ENCODE measurements around the gene SSH2.

The SSH2 gene

GRCh38 chr17:29622337-29623282 is 307.4 kb downstream of the SSH2 start, which contains the start of gene CORO6:
TSS of gene CORO6 (minus strand) at chr17:29622912. CDS start at chr17:29621421, 1,491 bp downstream.
- H3K27me3 ChIP-seq (ENCODE audit: control insufficient read depth, insufficient read depth, low read length), result peaks cover 31% of the 10 kb centered on the region
- no peaks in the 10 kb centered on the region for H3K9me3 ChIP-seq (ENCODE audit: control insufficient read depth, insufficient read depth, low read length)
- H3K4me1 ChIP-seq (ENCODE audit: control insufficient read depth, insufficient read depth, low read length), result peaks cover 20% of the 10 kb centered on the region
- H3K36me3 ChIP-seq (ENCODE audit: control insufficient read depth, insufficient read depth, low read length), result no peaks in the 10 kb centered on the region
- H3K4me3 ChIP-seq (ENCODE audit: low read depth, low read length), result peak within 1 kb of the TSS; percentile 79
- peak within 1 kb of the TSS; percentile 65 for H3K9ac ChIP-seq (ENCODE audit: low read depth, low read length)

GRCh38 chr17:29621751-29622194 is 308.3 kb downstream of the SSH2 start:
- Histone ChIP-seq H3K4me3 (ENCODE audit: low read depth, low read length) (peak overlapping the region; percentile 79), H3K9me3 (ENCODE audit: control insufficient read depth, insufficient read depth, low read length) (no peaks in the 10 kb centered on the region), H3K27me3 (ENCODE audit: control insufficient read depth, insufficient read depth, low read length) (peaks cover 39% of the 10 kb centered on the region), H3K4me1 (ENCODE audit: control insufficient read depth, insufficient read depth, low read length) (peaks cover 20% of the 10 kb centered on the region), H3K9ac (ENCODE audit: low read depth, low read length) (no peak overlapping the region), H3K36me3 (ENCODE audit: control insufficient read depth, insufficient read depth, low read length) (no peaks in the 10 kb centered on the region)

- H3K36me3 ChIP-seq (ENCODE audit: control insufficient read depth, insufficient read depth, low read length), result no peaks in the 10 kb centered on the region
- peaks cover 48% of the 10 kb centered on the region for H3K27me3 ChIP-seq (ENCODE audit: control insufficient read depth, insufficient read depth, low read length)
- peak overlapping the region; percentile 11 for H3K4me3 ChIP-seq (ENCODE audit: low read depth, low read length)
- no peak overlapping the region for H3K9ac ChIP-seq (ENCODE audit: low read depth, low read length)
- no peaks in the 10 kb centered on the region for H3K9me3 ChIP-seq (ENCODE audit: control insufficient read depth, insufficient read depth, low read length)
- H3K4me1 ChIP-seq (ENCODE audit: control insufficient read depth, insufficient read depth, low read length), result peaks cover 20% of the 10 kb centered on the region
Measured at GRCh38 chr17:29620779-29621500, 309.1 kb downstream of the SSH2 start.

- peaks cover 51% of the 10 kb centered on the region for H3K27me3 ChIP-seq (ENCODE audit: control insufficient read depth, insufficient read depth, low read length)
- H3K4me1 ChIP-seq (ENCODE audit: control insufficient read depth, insufficient read depth, low read length), result peaks cover 20% of the 10 kb centered on the region
- H3K9ac ChIP-seq (ENCODE audit: low read depth, low read length), result no peak overlapping the region
- no peaks in the 10 kb centered on the region for H3K9me3 ChIP-seq (ENCODE audit: control insufficient read depth, insufficient read depth, low read length)
- no peak overlapping the region for H3K4me3 ChIP-seq (ENCODE audit: low read depth, low read length)
- H3K36me3 ChIP-seq (ENCODE audit: control insufficient read depth, insufficient read depth, low read length), result no peaks in the 10 kb centered on the region
Measured at GRCh38 chr17:29620271-29620670, 309.8 kb downstream of the SSH2 start.

GRCh38 chr17:29619251-29619650 is 310.8 kb downstream of the SSH2 start:
- Histone ChIP-seq H3K4me1 (ENCODE audit: control insufficient read depth, insufficient read depth, low read length) (peaks cover 24% of the 10 kb centered on the region), H3K4me3 (ENCODE audit: low read depth, low read length) (peak overlapping the region; percentile 11), H3K27me3 (ENCODE audit: control insufficient read depth, insufficient read depth, low read length) (peaks cover 59% of the 10 kb centered on the region), H3K9ac (ENCODE audit: low read depth, low read length) (no peak overlapping the region), H3K9me3 (ENCODE audit: control insufficient read depth, insufficient read depth, low read length) (no peaks in the 10 kb centered on the region), H3K36me3 (ENCODE audit: control insufficient read depth, insufficient read depth, low read length) (no peaks in the 10 kb centered on the region)

GRCh38 chr17:29618272-29619065 is 311.6 kb downstream of the SSH2 start:
- Histone ChIP-seq H3K9ac (ENCODE audit: low read depth, low read length) (no peak overlapping the region), H3K4me3 (ENCODE audit: low read depth, low read length) (peak overlapping the region; percentile 58), H3K4me1 (ENCODE audit: control insufficient read depth, insufficient read depth, low read length) (peaks cover 24% of the 10 kb centered on the region)

GRCh38 chr17:29617481-29618271 is 312.4 kb downstream of the SSH2 start:
- Histone ChIP-seq H3K9me3 (ENCODE audit: control insufficient read depth, insufficient read depth, low read length) (no peaks in the 10 kb centered on the region), H3K4me3 (ENCODE audit: low read depth, low read length) (peak overlapping the region; percentile 58), H3K27me3 (ENCODE audit: control insufficient read depth, insufficient read depth, low read length) (peaks cover 64% of the 10 kb centered on the region), H3K4me1 (ENCODE audit: control insufficient read depth, insufficient read depth, low read length) (peaks cover 24% of the 10 kb centered on the region), H3K36me3 (ENCODE audit: control insufficient read depth, insufficient read depth, low read length) (peaks cover 1% of the 10 kb centered on the region), H3K9ac (ENCODE audit: low read depth, low read length) (no peak overlapping the region)

More at GRCh38 chr17:29618272-29619065, 311.6 kb downstream of the SSH2 start:
- Histone ChIP-seq H3K36me3 (ENCODE audit: control insufficient read depth, insufficient read depth, low read length) (no peaks in the 10 kb centered on the region), H3K9me3 (ENCODE audit: control insufficient read depth, insufficient read depth, low read length) (no peaks in the 10 kb centered on the region), H3K27me3 (ENCODE audit: control insufficient read depth, insufficient read depth, low read length) (peaks cover 60% of the 10 kb centered on the region)

GRCh38 chr17:29617125-29617480 is 312.9 kb downstream of the SSH2 start:
- Histone ChIP-seq H3K9me3 (ENCODE audit: control insufficient read depth, insufficient read depth, low read length) (no peaks in the 10 kb centered on the region), H3K4me3 (ENCODE audit: low read depth, low read length) (peak overlapping the region; percentile 58), H3K4me1 (ENCODE audit: control insufficient read depth, insufficient read depth, low read length) (peaks cover 24% of the 10 kb centered on the region), H3K27me3 (ENCODE audit: control insufficient read depth, insufficient read depth, low read length) (peaks cover 64% of the 10 kb centered on the region), H3K9ac (ENCODE audit: low read depth, low read length) (no peak overlapping the region), H3K36me3 (ENCODE audit: control insufficient read depth, insufficient read depth, low read length) (peaks cover 2% of the 10 kb centered on the region)

GRCh38 chr17:29616300-29617048 is 313.6 kb downstream of the SSH2 start:
- H3K4me3 ChIP-seq (ENCODE audit: low read depth, low read length), result peak overlapping the region; percentile 58
- no peak overlapping the region for H3K9ac ChIP-seq (ENCODE audit: low read depth, low read length)
- peaks cover 2% of the 10 kb centered on the region for H3K36me3 ChIP-seq (ENCODE audit: control insufficient read depth, insufficient read depth, low read length)
- peaks cover 60% of the 10 kb centered on the region for H3K27me3 ChIP-seq (ENCODE audit: control insufficient read depth, insufficient read depth, low read length)
- peaks cover 20% of the 10 kb centered on the region for H3K4me1 ChIP-seq (ENCODE audit: control insufficient read depth, insufficient read depth, low read length)
- no peaks in the 10 kb centered on the region for H3K9me3 ChIP-seq (ENCODE audit: control insufficient read depth, insufficient read depth, low read length)

GRCh38 chr17:29615492-29616299 is 314.3 kb downstream of the SSH2 start:
- H3K36me3 ChIP-seq (ENCODE audit: control insufficient read depth, insufficient read depth, low read length), result peaks cover 2% of the 10 kb centered on the region
- H3K9ac ChIP-seq (ENCODE audit: low read depth, low read length), result no peak overlapping the region
- H3K9me3 ChIP-seq (ENCODE audit: control insufficient read depth, insufficient read depth, low read length), result no peaks in the 10 kb centered on the region
- peak overlapping the region; percentile 58 for H3K4me3 ChIP-seq (ENCODE audit: low read depth, low read length)
- peaks cover 15% of the 10 kb centered on the region for H3K4me1 ChIP-seq (ENCODE audit: control insufficient read depth, insufficient read depth, low read length)
- peaks cover 53% of the 10 kb centered on the region for H3K27me3 ChIP-seq (ENCODE audit: control insufficient read depth, insufficient read depth, low read length)

Data from iPS-15b (cell line).